ENCODE measurements around the gene ACSL5. TPM values are rescaled to one million over a fixed set of nuclear protein-coding genes. Genes with fewer than 3 reads are reported as not detected.
"Not testable (repeated sequence)": the region's sequence is repeated elsewhere in the genome, so short reads cannot be mapped to it uniquely, and the experiment has no call there.

The ACSL5 gene
- total and polyA plus RNA-seq, 2 of the 8 experiments (the other 6 are each of a cell fraction or from before 2014, with no cell fraction given), result not detected

- no peak for TF ChIP-seq TAF1 (IDR thresholded peaks at IDR 0.05; ENCODE audit: low read depth, low read length)
- no peak for TF ChIP-seq FOSL1 (IDR thresholded peaks at IDR 0.05; ENCODE audit: insufficient read depth, low read depth, low read length)
- TF ChIP-seq KDM5A (IDR thresholded peaks at IDR 0.05; ENCODE audit: low read length), result no peak
- TF ChIP-seq RFX5 (IDR thresholded peaks at IDR 0.05; ENCODE audit: borderline replicate concordance, low read depth, low read length), result no peak
Measured at GRCh38 chr10:112370424-112370819, 3.5 kb upstream of the ACSL5 start (continued).

- H3K56ac ChIP-seq (replicated peaks; ENCODE audit: insufficient read length, low read depth, low read length); DNase-seq (ENCODE audit: low read depth in 1 of 2, low spot score in 2 of 2); H2AFZ ChIP-seq (ENCODE audit: low read length); H3K4me1 ChIP-seq (replicated peaks in 1 of 4; ENCODE audit: control insufficient read depth in 3 of 4, insufficient read depth in 4 of 4, low read length in 3 of 4); H3K27me3 ChIP-seq (replicated peaks in 1 of 4; ENCODE audit: control insufficient read depth in 3 of 4, extremely low read depth in 1 of 4, insufficient read depth in 3 of 4, low read length in 3 of 4); H3K79me1 ChIP-seq (ENCODE audit: low read depth, low read length); H3K23ac ChIP-seq (ENCODE audit: insufficient read length); H3K14ac ChIP-seq (ENCODE audit: insufficient read length); H2BK12ac ChIP-seq (ENCODE audit: low read depth, low read length); H3K9ac ChIP-seq (replicated peaks in 1 of 4; ENCODE audit: extremely low read depth in 1 of 4, low read depth in 3 of 4, low read length in 3 of 4); H4K5ac ChIP-seq (ENCODE audit: insufficient read length, low read depth, low read length); FAIRE-seq; POLR2A ChIA-PET (ENCODE audit: partially characterized antibody); H3K4ac ChIP-seq (replicated peaks; ENCODE audit: insufficient read length, low read depth, low read length); H3K27ac ChIP-seq (ENCODE audit: low read depth, low read length); H2BK15ac ChIP-seq (ENCODE audit: low read length); H4K20me1 ChIP-seq (replicated peaks in 1 of 2; ENCODE audit: control insufficient read depth in 1 of 2, insufficient read depth in 2 of 2, low read length in 2 of 2); H2BK120ac ChIP-seq (replicated peaks; ENCODE audit: low read depth, low read length); H3K36me3 ChIP-seq (ENCODE audit: control insufficient read depth in 2 of 4, insufficient read depth in 4 of 4, low read length in 3 of 4); H3K79me2 ChIP-seq (ENCODE audit: control insufficient read depth in 1 of 2, insufficient read depth in 2 of 2, low read length in 2 of 2); H3K23me2 ChIP-seq (ENCODE audit: low read depth, low read length); H2AK5ac ChIP-seq (ENCODE audit: low read depth, low read length); H3K18ac ChIP-seq (ENCODE audit: extremely low read depth, low read length); H4K91ac ChIP-seq (replicated peaks; ENCODE audit: insufficient read length, low read length); H3K4me2 ChIP-seq (ENCODE audit: insufficient read depth in 1 of 2, low read depth in 2 of 2, low read length in 2 of 2); H3K4me3 ChIP-seq (ENCODE audit: extremely low read depth in 1 of 4, insufficient read depth in 2 of 4, low read depth in 3 of 4, low read length in 4 of 4); H2BK20ac ChIP-seq (ENCODE audit: low read length); H4K8ac ChIP-seq (ENCODE audit: extremely low read depth, insufficient read depth, low read length); H2BK5ac ChIP-seq (ENCODE audit: low read depth, low read length): not testable (repeated sequence)
- 98% methylated on average over 13 of the region's 13 CpGs; no CpG with 5 or more reads in 1 of the 2 experiments for WGBS, 2 experiments (ENCODE audit: extremely low coverage in 1 of 2, insufficient coverage in 1 of 2, insufficient read length in 1 of 2, insufficient replicate concordance in 2 of 2, low coverage in 1 of 2, low lambda C conversion rate in 2 of 2, missing lambda C conversion rate in 1 of 2)
- peaks cover 0 to 10% of the 10 kb centered on the region in 2 experiments; a peak in 1 of 4 replicates for H3K9me3 ChIP-seq (ENCODE audit: insufficient read depth in 2 of 2, low read depth in 1 of 2, low read length in 1 of 2)
- CTCF ChIA-PET (ENCODE audit: partially characterized antibody), result interaction anchor here (0.9 to 1.9 kb wide), 4 partner anchors 9 to 234 kb away, joined by 3 to 6 read pairs (median 3); no protein-coding TSS in a partner anchor
Measured at GRCh38 chr10:112371326-112371725, 2.6 kb upstream of the ACSL5 start.
